GM10266 (cell line): ENCODE measurements around the gene GSTA3.
"Not testable (repeated sequence)": the region's sequence is repeated elsewhere in the genome, so short reads cannot be mapped to it uniquely, and the experiment has no call there.

Experiments used
- DNase-seq: peaks from one replicate; pipeline ENCODE4 v3.0.0; 2012; ENCODE audit errors: extremely low spot score
- CTCF ChIP-seq: IDR thresholded peaks from 2 replicates; pipeline ENCODE4 v1.5.1; 2012; ENCODE audit warnings: mild to moderate bottlenecking, low read depth; ENCODE audit not compliant: control insufficient read depth, insufficient read depth; ENCODE audit errors: missing control alignments

The GSTA3 gene

GRCh38 chr6:52909531-52909930 lies at the start of gene GSTA3:
GSTA3 (minus strand) TSS chr6:52909698; CDS start chr6:52905834, 3,864 bp downstream.
- no peak for TF ChIP-seq CTCF
- DNase-seq: no peak

GRCh38 chr6:52958546-52959255 lies 49.2 kb upstream of the GSTA3 start:
- no peak for DNase-seq
- TF ChIP-seq CTCF: no peak

GRCh38 chr6:52955871-52956270 lies 46.4 kb upstream of the GSTA3 start:
- no peak for TF ChIP-seq CTCF
- no peak for DNase-seq

- DNase-seq: no peak
- no peak for TF ChIP-seq CTCF
Observed at GRCh38 chr6:52953911-52954839, 44.7 kb upstream of the GSTA3 start.

- DNase-seq: no peak
- TF ChIP-seq CTCF: no peak
Observed at GRCh38 chr6:52946306-52946705, 36.8 kb upstream of the GSTA3 start.

GRCh38 chr6:52942821-52943220 lies 33.3 kb upstream of the GSTA3 start:
- DNase-seq: not testable (repeated sequence)

GRCh38 chr6:52942221-52942620 lies 32.7 kb upstream of the GSTA3 start:
- DNase-seq: no peak
- TF ChIP-seq CTCF: no peak
